ENCODE results near the gene PDE4C. TPM values are rescaled to one million over a fixed set of nuclear protein-coding genes. Genes with fewer than 3 reads are reported as not detected.

Gene PDE4C
- total RNA-seq, 1 donor from 2014 or later = 1.2 TPM

Other genes starting within 250 kb of the PDE4C start
- 2.5 TPM for gene ARRDC2, start 218.3 kb downstream of the PDE4C start, total RNA-seq
- gene IL12RB1, start 139.5 kb downstream of the PDE4C start, total RNA-seq = not detected
- 7.6 TPM for gene MAST3, start 128.7 kb downstream of the PDE4C start, total RNA-seq
- gene PIK3R2, start 73.3 kb downstream of the PDE4C start, total RNA-seq = 62.7 TPM
- under 0.01 TPM for gene IFI30, start 52.6 kb downstream of the PDE4C start, total RNA-seq
- gene MPV17L2, start 33.2 kb downstream of the PDE4C start, total RNA-seq = 2.7 TPM
- 44.7 TPM for gene RAB3A, start 22.4 kb downstream of the PDE4C start, total RNA-seq
- 0.49 TPM for gene IQCN, start 48.0 kb upstream of the PDE4C start, total RNA-seq
- 46.0 TPM for gene JUND, start 55.2 kb upstream of the PDE4C start, total RNA-seq
- gene LSM4, start 96.6 kb upstream of the PDE4C start, total RNA-seq = 58.0 TPM
- gene PGPEP1, start 114.2 kb upstream of the PDE4C start, total RNA-seq = 15.5 TPM
- 0.74 TPM for gene GDF15, start 159.7 kb upstream of the PDE4C start, total RNA-seq
- 0.25 TPM for gene LRRC25, start 171.2 kb upstream of the PDE4C start, total RNA-seq
- gene SSBP4, start 193.0 kb upstream of the PDE4C start, total RNA-seq = 52.1 TPM
- 80.4 TPM for gene ISYNA1, start 211.7 kb upstream of the PDE4C start, total RNA-seq